A549 (cell line): Measurements from ENCODE around the gene OGFOD2. TPM values are rescaled to one million over a fixed set of nuclear protein-coding genes. Genes with fewer than 3 reads are reported as not detected.

Source experiments
- ATAC-seq, 2 experiments: fragments of 200-7000 bp in 1 of 2; fragments of >200 bp in 1 of 2; cut with Nextera tagmentation in 1 of 2; cut with Tn5 transposase in 1 of 2; 3 replicates each; pipeline versions ENCODE4 v1.8.0 to v1.9.1; 2018 to 2020; ENCODE audit warnings: mild to moderate bottlenecking in 1 of 2, moderate library complexity in 1 of 2
- CTCF ChIA-PET: fragments of 300-600 bp; sonication (Branson Sonifier 250); formaldehyde crosslinking; extraction: SDS; loops from one replicate; lab custom pipeline; 2021; ENCODE audit warnings: antibody characterized with exemption, inconsistent platforms; lab: Yijun Ruan, JAX
- POLR2A ChIA-PET: fragments of 350-600 bp; formaldehyde crosslinking; extraction: SDS; loops from one replicate; lab custom pipeline; 2021; ENCODE audit warnings: antibody characterized with exemption, inconsistent platforms; lab: Yijun Ruan, JAX
- DNase-seq, 2 experiments: peaks; one replicate each; pipeline versions ENCODE4 v3.0.0 to v3.0.0-alpha.2; 2011 to 2016; ENCODE audit warnings: low read depth in 1 of 2, low spot score in 1 of 2
- FAIRE-seq: peaks from 2 replicates; lab custom pipeline; 2011; peaks lifted over from hg19 to GRCh38; lab: Jason Lieb, UNC
- H3K27ac ChIP-seq, 2 experiments: fragments of >200 bp; sonication (Bioruptor Twin); formaldehyde crosslinking; 3 replicates each; pipeline ENCODE4 v1.5.1; 2016 to 2017
- H3K4me1 ChIP-seq: fragments of >200 bp; sonication (Bioruptor Twin); formaldehyde crosslinking; 3 replicates; pipeline ENCODE4 v1.6.1; 2016
- H3K4me2 ChIP-seq: fragments of >200 bp; sonication (Bioruptor Twin); formaldehyde crosslinking; 3 replicates; pipeline ENCODE4 v1.6.1; 2016
- H3K4me3 ChIP-seq: fragments of >200 bp; sonication (Bioruptor Twin); formaldehyde crosslinking; 3 replicates; pipeline ENCODE4 v1.5.1; 2016
- H3K9me3 ChIP-seq: fragments of >200 bp; sonication (Bioruptor Twin); formaldehyde crosslinking; 3 replicates; pipeline ENCODE4 v1.6.1; 2016
- CBX8 ChIP-seq: fragments of 200-600 bp; sonication (generic); IDR thresholded peaks from 2 replicates; pipeline ENCODE4 v1.6.1; 2016
- CHD2 ChIP-seq: fragments of 150-350 bp; IDR thresholded peaks from 2 replicates; pipeline ENCODE4 v1.6.1; 2014; ENCODE audit warnings: low read length; ENCODE audit not compliant: partially characterized antibody
- CHD4 ChIP-seq: fragments of 200-600 bp; sonication (generic); IDR thresholded peaks from 2 replicates; pipeline ENCODE4 v1.6.1; 2016; ENCODE audit warnings: antibody characterized with exemption, mild to moderate bottlenecking, borderline replicate concordance
- EHF ChIP-seq: fragments of 250-450 bp; sonication (Bioruptor Pico); IDR thresholded peaks from 2 replicates; pipeline ENCODE4 v1.5.0; 2020; ENCODE audit warnings: mild to moderate bottlenecking
- EHMT2 ChIP-seq: fragments of 200-600 bp; sonication (generic); IDR thresholded peaks from 2 replicates; pipeline ENCODE4 v1.6.1; 2016; ENCODE audit warnings: antibody characterized with exemption, low read depth, mild to moderate bottlenecking, moderate library complexity
- EP300 ChIP-seq, 2 experiments: fragments of >200 bp; sonication (Bioruptor Twin); formaldehyde crosslinking; IDR thresholded peaks; 2 replicates in 1 of 2; 3 replicates in 1 of 2; pipeline ENCODE4 v1.6.1; 2016 to 2017
- GATA3 ChIP-seq: IDR thresholded peaks from 2 replicates; pipeline ENCODE4 v1.6.1; 2012; ENCODE audit warnings: borderline replicate concordance
- HES2 ChIP-seq: fragments of >200 bp; sonication (Bioruptor Twin); formaldehyde crosslinking; IDR thresholded peaks from 2 replicates; pipeline ENCODE4 v1.6.1; 2016
- HEYL ChIP-seq: fragments of 250-450 bp; sonication (Bioruptor Pico); IDR thresholded peaks from 2 replicates; pipeline ENCODE4 v1.8.0; 2021; ENCODE audit warnings: mild to moderate bottlenecking, moderate library complexity
- HOXA7 ChIP-seq: fragments of 250-450 bp; sonication (Bioruptor Pico); IDR thresholded peaks from 2 replicates; pipeline ENCODE4 v1.5.0; 2020; ENCODE audit warnings: mild to moderate bottlenecking, moderate library complexity
- HOXB13 ChIP-seq: fragments of 250-450 bp; sonication (Bioruptor Pico); IDR thresholded peaks from 2 replicates; pipeline ENCODE4 v1.5.0; 2020; ENCODE audit warnings: low read depth, mild to moderate bottlenecking, moderate library complexity
- JUNB ChIP-seq: fragments of >200 bp; sonication (Bioruptor Twin); formaldehyde crosslinking; IDR thresholded peaks from 2 replicates; pipeline ENCODE4 v1.6.1; 2016
- MAFK ChIP-seq: fragments of 450-650 bp; IDR thresholded peaks from 2 replicates; pipeline ENCODE4 v1.6.1; 2014; ENCODE audit not compliant: partially characterized antibody
- MAZ ChIP-seq: fragments of 150-350 bp; IDR thresholded peaks from 2 replicates; pipeline ENCODE4 v1.6.1; 2014; ENCODE audit warnings: antibody characterized with exemption, low read depth, low read length, borderline replicate concordance
- NFE2L2 ChIP-seq: fragments of 150-350 bp; conservative IDR thresholded peaks from 2 replicates; pipeline ENCODE4 v1.6.1; 2014; ENCODE audit warnings: low read length
- NPAS2 ChIP-seq: fragments of 250-450 bp; sonication (Bioruptor Pico); IDR thresholded peaks from 2 replicates; pipeline ENCODE4 v1.8.0; 2022; ENCODE audit warnings: mild to moderate bottlenecking, moderate library complexity, borderline replicate concordance
- NR3C1 ChIP-seq: fragments of >200 bp; sonication (Bioruptor Twin); formaldehyde crosslinking; IDR thresholded peaks from 3 replicates; pipeline ENCODE4 v1.6.1; 2017
- PHF8 ChIP-seq: fragments of 200-600 bp; sonication (generic); IDR thresholded peaks from 2 replicates; pipeline ENCODE4 v1.6.1; 2016; ENCODE audit warnings: low read depth, mild to moderate bottlenecking, antibody characterized with exemption, moderate library complexity, borderline replicate concordance
- POLR2A ChIP-seq: IDR thresholded peaks from 2 replicates; pipeline ENCODE4 v1.6.1; 2012; ENCODE audit warnings: mild to moderate bottlenecking, low read length
- RAD21 ChIP-seq, 2 experiments: fragments of >200 bp in 1 of 2; sonication (Bioruptor Twin) in 1 of 2; formaldehyde crosslinking in 1 of 2; IDR thresholded peaks in 1 of 2; conservative IDR thresholded peaks in 1 of 2; 2 replicates in 1 of 2; 3 replicates in 1 of 2; pipeline ENCODE4 v1.6.1; 2012 to 2018; ENCODE audit warnings: inconsistent platforms in 1 of 2
- RARB ChIP-seq: fragments of 250-450 bp; sonication (Bioruptor Pico); IDR thresholded peaks from 2 replicates; pipeline ENCODE4 v1.8.0; 2021; ENCODE audit warnings: mild to moderate bottlenecking, moderate library complexity
- RCOR1 ChIP-seq: fragments of 150-350 bp; IDR thresholded peaks from 2 replicates; pipeline ENCODE4 v1.6.1; 2014; ENCODE audit warnings: antibody characterized with exemption, low read length, low read depth
- RFX5 ChIP-seq: fragments of 450-650 bp; IDR thresholded peaks from 2 replicates; pipeline ENCODE4 v1.7.1; 2014; ENCODE audit warnings: antibody characterized with exemption, mild to moderate bottlenecking, moderate library complexity
- SMC3 ChIP-seq: fragments of >200 bp; sonication (Bioruptor Twin); formaldehyde crosslinking; IDR thresholded peaks from 3 replicates; pipeline ENCODE4 v1.6.1; 2018; ENCODE audit warnings: inconsistent platforms
- SREBF2 ChIP-seq: fragments of 450-650 bp; IDR thresholded peaks from 2 replicates; pipeline ENCODE4 v1.6.1; 2014; ENCODE audit warnings: mild to moderate bottlenecking, moderate library complexity
- ZC3H11A ChIP-seq: fragments of 450-650 bp; IDR thresholded peaks from 2 replicates; pipeline ENCODE4 v1.6.1; 2014; ENCODE audit warnings: antibody characterized with exemption, mild to moderate bottlenecking
- ZNF302 ChIP-seq: fragments of 250-450 bp; sonication (Bioruptor Pico); IDR thresholded peaks from 2 replicates; pipeline ENCODE4 v1.9.0; 2021; ENCODE audit warnings: inconsistent platforms, mild to moderate bottlenecking, moderate library complexity
- ZSCAN20 ChIP-seq: fragments of 250-450 bp; sonication (Bioruptor Pico); IDR thresholded peaks from 2 replicates; pipeline ENCODE4 v1.8.0; 2022; ENCODE audit warnings: mild to moderate bottlenecking, moderate library complexity
- WGBS: methylation state at CpG from one replicate; pipeline ENCODE4 v1.1.6; 2017; ENCODE audit errors: missing lambda C conversion rate; 5-methylcytosine and 5-hydroxymethylcytosine counted together
- polyA plus RNA-seq, 4 experiments: library from polyadenylated mRNA; depleted of rRNA in 3 of 4; stranded (reverse); fragments of >200 nt; fragmentation: RNase III in 1 of 4; extraction: RNeasy Plus Mini Kit Qiagen cat#74134 plus additional on column Dnase treatment in 1 of 4; gene quantifications; 2 replicates in 3 of 4; 3 replicates in 1 of 4; pipeline ENCODE4 v1.2.3, GENCODE V29; 2011 to 2017
- TF ChIP-seq, protein P1 (sequence below): fragments of >200 bp; sonication (Bioruptor Twin); formaldehyde crosslinking; IDR thresholded peaks from 3 replicates; pipeline ENCODE4 v1.5.1; 2016
- TF ChIP-seq, protein P2 (sequence below): IDR thresholded peaks from 2 replicates; pipeline ENCODE4 v1.6.1; 2012; ENCODE audit warnings: low read depth, borderline replicate concordance
- TF ChIP-seq, protein P3 (sequence below): IDR thresholded peaks from 2 replicates; pipeline ENCODE4 v1.6.1; 2012

Gene OGFOD2
- polyA plus RNA-seq, 2 of the 4 experiments (the other 2 are of a cell fraction) = 11.0 to 18.2 TPM

- DNase-seq (no peak), ATAC-seq (no peak), FAIRE-seq (no peak)
- Histone ChIP-seq H3K4me2 (no peak overlapping the region), H3K4me1 (no peaks in the 10 kb centered on the region), H3K4me3 (no peak overlapping the region), H3K27ac (no peak overlapping the region), H3K9me3 (no peaks in the 10 kb centered on the region)
- CTCF ChIA-PET = interaction anchor here (1.0 to 9.2 kb wide), 4 partner anchors 49 to 658 kb away, joined by 3 to 37 read pairs (median 4); no protein-coding TSS in a partner anchor
- POLR2A ChIA-PET = no interaction called here
- 96% methylated on average over 10 of the region's 10 CpGs for WGBS
- TF ChIP-seq EHMT2 (no peak), CHD2 (no peak), ZC3H11A (no peak), HOXA7 (CRISPR knock-in tag) (no peak), HEYL (CRISPR knock-in tag) (no peak), EHF (no peak), POLR2A (no peak), PHF8 (no peak), EP300 (IDR thresholded peaks at IDR 0.05) (no peak), RAD21 (conservative IDR thresholded peaks at IDR 0.05 in 1 of 2, IDR thresholded peaks at IDR 0.05 in 1 of 2) (no peak), NR3C1 (no peak), HOXB13 (CRISPR knock-in tag) (no peak), RARB (no peak), SMC3 (no peak)
- TF ChIP-seq, protein P1, sequence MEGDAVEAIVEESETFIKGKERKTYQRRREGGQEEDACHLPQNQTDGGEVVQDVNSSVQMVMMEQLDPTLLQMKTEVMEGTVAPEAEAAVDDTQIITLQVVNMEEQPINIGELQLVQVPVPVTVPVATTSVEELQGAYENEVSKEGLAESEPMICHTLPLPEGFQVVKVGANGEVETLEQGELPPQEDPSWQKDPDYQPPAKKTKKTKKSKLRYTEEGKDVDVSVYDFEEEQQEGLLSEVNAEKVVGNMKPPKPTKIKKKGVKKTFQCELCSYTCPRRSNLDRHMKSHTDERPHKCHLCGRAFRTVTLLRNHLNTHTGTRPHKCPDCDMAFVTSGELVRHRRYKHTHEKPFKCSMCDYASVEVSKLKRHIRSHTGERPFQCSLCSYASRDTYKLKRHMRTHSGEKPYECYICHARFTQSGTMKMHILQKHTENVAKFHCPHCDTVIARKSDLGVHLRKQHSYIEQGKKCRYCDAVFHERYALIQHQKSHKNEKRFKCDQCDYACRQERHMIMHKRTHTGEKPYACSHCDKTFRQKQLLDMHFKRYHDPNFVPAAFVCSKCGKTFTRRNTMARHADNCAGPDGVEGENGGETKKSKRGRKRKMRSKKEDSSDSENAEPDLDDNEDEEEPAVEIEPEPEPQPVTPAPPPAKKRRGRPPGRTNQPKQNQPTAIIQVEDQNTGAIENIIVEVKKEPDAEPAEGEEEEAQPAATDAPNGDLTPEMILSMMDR = no peak
- TF ChIP-seq, protein P2, sequence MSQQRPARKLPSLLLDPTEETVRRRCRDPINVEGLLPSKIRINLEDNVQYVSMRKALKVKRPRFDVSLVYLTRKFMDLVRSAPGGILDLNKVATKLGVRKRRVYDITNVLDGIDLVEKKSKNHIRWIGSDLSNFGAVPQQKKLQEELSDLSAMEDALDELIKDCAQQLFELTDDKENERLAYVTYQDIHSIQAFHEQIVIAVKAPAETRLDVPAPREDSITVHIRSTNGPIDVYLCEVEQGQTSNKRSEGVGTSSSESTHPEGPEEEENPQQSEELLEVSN = no peak
- TF ChIP-seq, protein P3, sequence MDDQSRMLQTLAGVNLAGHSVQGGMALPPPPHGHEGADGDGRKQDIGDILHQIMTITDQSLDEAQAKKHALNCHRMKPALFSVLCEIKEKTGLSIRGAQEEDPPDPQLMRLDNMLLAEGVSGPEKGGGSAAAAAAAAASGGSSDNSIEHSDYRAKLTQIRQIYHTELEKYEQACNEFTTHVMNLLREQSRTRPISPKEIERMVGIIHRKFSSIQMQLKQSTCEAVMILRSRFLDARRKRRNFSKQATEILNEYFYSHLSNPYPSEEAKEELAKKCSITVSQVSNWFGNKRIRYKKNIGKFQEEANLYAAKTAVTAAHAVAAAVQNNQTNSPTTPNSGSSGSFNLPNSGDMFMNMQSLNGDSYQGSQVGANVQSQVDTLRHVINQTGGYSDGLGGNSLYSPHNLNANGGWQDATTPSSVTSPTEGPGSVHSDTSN = no peak
These were observed 19.2 kb downstream of the OGFOD2 start for GRCh38 chr12:122994140-122994675.

GRCh38 chr12:122994781-122995502 lies 19.9 kb downstream of the OGFOD2 start:
- Histone ChIP-seq H3K27ac (no peak overlapping the region), H3K4me3 (no peak overlapping the region), H3K4me1 (no peaks in the 10 kb centered on the region), H3K9me3 (no peaks in the 10 kb centered on the region), H3K4me2 (no peak overlapping the region)
- ChIA-PET POLR2A (interaction anchor here (0.5 kb wide), 1 partner anchor 239 kb away, joined by 3 read pairs; no protein-coding TSS in a partner anchor), CTCF (interaction anchor here (1.0 to 9.2 kb wide), 7 partner anchors 13 to 243 kb away, joined by 3 to 37 read pairs (median 4); no protein-coding TSS in a partner anchor)
- WGBS = 92% methylated on average over 10 of the region's 13 CpGs
- TF ChIP-seq HES2 (no peak), EHF (no peak), CHD4 (no peak), ZNF302 (CRISPR knock-in tag) (no peak), JUNB (no peak), MAFK (no peak), GATA3 (no peak), NPAS2 (CRISPR knock-in tag) (no peak), RFX5 (no peak), SMC3 (no peak), EHMT2 (no peak), NFE2L2 (no peak), CBX8 (no peak), ZSCAN20 (CRISPR knock-in tag) (no peak), RARB (no peak), RCOR1 (no peak), MAZ (no peak), SREBF2 (no peak)
- TF ChIP-seq, protein P3 = no peak
- TF ChIP-seq, protein P1 = no peak
- FAIRE-seq (no peak), ATAC-seq (no peak), DNase-seq (no peak)
